Measurements from ENCODE around the gene ABCA6.

GRCh38 chr17:69134112-69134511 is 7.6 kb downstream of the ABCA6 start:
- TF ChIP-seq EZH2 (IDR thresholded peaks at IDR 0.05; ENCODE audit: borderline replicate concordance, low read depth, low read length, poor library complexity, severe bottlenecking): no peak
- no peak for TF ChIP-seq CTCF (conservative IDR thresholded peaks at IDR 0.05; ENCODE audit: low read depth, low read length)
